CD14-positive monocyte (primary cell): ENCODE results near the gene GSTT4. TPM values are rescaled to one million over a fixed set of nuclear protein-coding genes. Genes with fewer than 3 reads are reported as not detected.
A peak's percentile ranks its signal among the peaks of the same experiment; 100 is the strongest.

Experiments used
- DNase-seq, 3 donors: peaks; one replicate each; pipeline ENCODE4 v3.0.0-alpha.2; 2011 to 2022
- H2AFZ ChIP-seq: 2 replicates; pipeline ENCODE4 v1.6.0; 2012; ENCODE audit warnings: mild to moderate bottlenecking, low read depth, low read length, inconsistent platforms; ENCODE audit not compliant: insufficient read depth, poor library complexity, severe bottlenecking
- H3K27ac ChIP-seq, 2 donors: 1 replicate in 1 of 2; 2 replicates in 1 of 2; pipeline ENCODE4 v1.5.1; 2012 to 2013; ENCODE audit warnings: low read length in 2 of 2, control low read depth in 1 of 2, inconsistent platforms in 1 of 2, low read depth in 1 of 2, mild to moderate bottlenecking in 1 of 2
- H3K27me3 ChIP-seq, 2 donors: one replicate each; pipeline versions ENCODE4 v1.6.0 to v1.6.1; 2011 to 2013; ENCODE audit warnings: low read length in 2 of 2; ENCODE audit not compliant: control insufficient read depth in 2 of 2, insufficient read depth in 2 of 2
- H3K36me3 ChIP-seq, 2 donors: replicated peaks in 1 of 2; 1 replicate in 1 of 2; 2 replicates in 1 of 2; pipeline versions ENCODE4 v1.5.1 to v1.6.1; 2012 to 2013; ENCODE audit warnings: low read length in 2 of 2, control low read depth in 1 of 2, inconsistent platforms in 1 of 2, mild to moderate bottlenecking in 1 of 2; ENCODE audit not compliant: insufficient read depth in 2 of 2, control insufficient read depth in 1 of 2
- H3K4me1 ChIP-seq, 2 donors: 1 replicate in 1 of 2; 2 replicates in 1 of 2; pipeline versions ENCODE4 v1.5.1 to v1.6.1; 2012 to 2013; ENCODE audit warnings: low read length in 2 of 2, control low read depth in 1 of 2, inconsistent platforms in 1 of 2, mild to moderate bottlenecking in 1 of 2, moderate library complexity in 1 of 2; ENCODE audit not compliant: insufficient read depth in 2 of 2, control insufficient read depth in 1 of 2
- H3K4me2 ChIP-seq: replicated peaks from 2 replicates; pipeline ENCODE3; 2012; ENCODE audit warnings: low read length, moderate library complexity, mild to moderate bottlenecking; ENCODE audit not compliant: poor library complexity, severe bottlenecking; ENCODE audit errors: extremely low read depth
- H3K4me3 ChIP-seq, 3 experiments: fragments of 200-600 bp in 1 of 3; sonication (generic) in 1 of 3; replicated peaks in 1 of 3; 1 replicate in 2 of 3; 2 replicates in 1 of 3; pipeline ENCODE4 v1.5.1; 2011 to 2013; ENCODE audit warnings: low read length in 3 of 3, mild to moderate bottlenecking in 3 of 3, control low read depth in 2 of 3, low read depth in 2 of 3, inconsistent platforms in 1 of 3, moderate library complexity in 1 of 3
- H3K79me2 ChIP-seq: 2 replicates; pipeline ENCODE4 v1.6.0; 2012; ENCODE audit warnings: mild to moderate bottlenecking, control low read depth, inconsistent platforms, low read length, moderate library complexity; ENCODE audit not compliant: insufficient read depth
- H3K9ac ChIP-seq: 2 replicates; pipeline ENCODE4 v1.6.0; 2017; ENCODE audit warnings: low read length, mild to moderate bottlenecking; ENCODE audit not compliant: insufficient read depth, poor library complexity, severe bottlenecking
- H3K9me3 ChIP-seq, 2 donors: replicated peaks in 1 of 2; 1 replicate in 1 of 2; 2 replicates in 1 of 2; pipeline versions ENCODE4 v1.5.1 to v1.6.1; 2012 to 2013; ENCODE audit warnings: low read length in 2 of 2, control low read depth in 1 of 2; ENCODE audit not compliant: control insufficient read depth in 1 of 2, insufficient read depth in 1 of 2
- H4K20me1 ChIP-seq: 2 replicates; pipeline ENCODE4 v1.6.0; 2012; ENCODE audit warnings: mild to moderate bottlenecking, low read length, control low read depth, moderate library complexity; ENCODE audit not compliant: insufficient read depth
- H3K27ac Mint-ChIP-seq, 7 donors: one replicate each; pipeline ENCODE4 v1.8.0; 2020; ENCODE audit warnings: mild to moderate bottlenecking in 7 of 7, mixed read lengths in 7 of 7, moderate library complexity in 6 of 7, inconsistent platforms in 2 of 7
- H3K27me3 Mint-ChIP-seq, 3 donors: one replicate each; pipeline ENCODE4 v1.8.0; 2021 to 2022; ENCODE audit warnings: low read depth in 3 of 3, mild to moderate bottlenecking in 3 of 3, mixed read lengths in 3 of 3, moderate library complexity in 3 of 3, inconsistent platforms in 1 of 3
- H3K36me3 Mint-ChIP-seq, 2 donors: one replicate each; pipeline ENCODE4 v1.8.0; 2020; ENCODE audit warnings: mixed read lengths in 2 of 2, inconsistent platforms in 1 of 2, mild to moderate bottlenecking in 1 of 2
- H3K4me1 Mint-ChIP-seq: one replicate; pipeline ENCODE4 v1.8.0; 2020; ENCODE audit warnings: mild to moderate bottlenecking, mixed read lengths
- H3K4me3 Mint-ChIP-seq, 2 donors: one replicate each; pipeline ENCODE4 v1.8.0; 2020; ENCODE audit warnings: mild to moderate bottlenecking in 2 of 2, mixed read lengths in 2 of 2, moderate library complexity in 1 of 2
- H3K9me3 Mint-ChIP-seq, 7 donors: one replicate each; pipeline ENCODE4 v1.8.0; 2020 to 2022; ENCODE audit warnings: mixed read lengths in 7 of 7, mild to moderate bottlenecking in 6 of 7, moderate library complexity in 6 of 7, inconsistent platforms in 2 of 7
- CTCF ChIP-seq: fragments of 200-600 bp; IDR thresholded peaks from one replicate; pipeline ENCODE4 v1.8.0; 2022; ENCODE audit warnings: antibody characterized with exemption, mild to moderate bottlenecking
- WGBS: methylation state at CpG from one replicate; pipeline ENCODE4 v1.1.5; 2013; ENCODE audit warnings: missing lambda C conversion rate; ENCODE audit not compliant: insufficient coverage; 5-methylcytosine and 5-hydroxymethylcytosine counted together
- intact Hi-C, 2 donors: fragments of 100-400 bp; cut with micrococcal nuclease; formaldehyde crosslinking; loops; one replicate each; pipeline versions ENCODE4 v1.15.0 to v1.15.1; 2023
- polyA plus RNA-seq, 3 donors: library from polyadenylated mRNA; depleted of rRNA in 1 of 3; unstranded in 2 of 3; stranded (reverse) in 1 of 3; fragments of 300-500 nt in 2 of 3; fragments of >200 nt in 1 of 3; fragmentation: Illumina TruSeq in 2 of 3; gene quantifications; 1 replicate in 2 of 3; 2 replicates in 1 of 3; pipeline ENCODE4 v1.2.3, GENCODE V29; 2012 to 2021

The GSTT4 gene
- polyA plus RNA-seq, 3 donors = not detected

- no peak for DNase-seq
- H3K9me3 ChIP-seq = no peaks in the 10 kb centered on the region
- peaks cover 59 to 76% of the 10 kb centered on the region in 2 donors for H3K36me3 ChIP-seq
- H3K27ac ChIP-seq = no peak overlapping the region
- no peaks in the 10 kb centered on the region for H3K4me1 ChIP-seq
- no peaks in the 10 kb centered on the region for H3K9me3 Mint-ChIP-seq
- TF ChIP-seq CTCF = no peak
- no peak overlapping the region for H3K4me3 Mint-ChIP-seq
- no peaks in the 10 kb centered on the region for H3K27me3 ChIP-seq
- no peak overlapping the region for H2AFZ ChIP-seq
- intact Hi-C loops = no loop called here
- no peaks in the 10 kb centered on the region for H4K20me1 ChIP-seq
- H3K27me3 Mint-ChIP-seq = peaks cover 0 to 2% (median 0%) of the 10 kb centered on the region in 3 donors
- H3K4me3 ChIP-seq = no peak overlapping the region
- no peak overlapping the region for H3K9ac ChIP-seq
- H3K79me2 ChIP-seq = peaks cover 11% of the 10 kb centered on the region
- H3K27ac Mint-ChIP-seq = peak overlapping the region in 1 of 7 donors; percentile 36
- peaks cover 58 to 70% of the 10 kb centered on the region in 2 donors for H3K36me3 Mint-ChIP-seq
- H3K4me2 ChIP-seq = no peak overlapping the region
- 96% methylated on average over 4 of the region's 8 CpGs for WGBS
- H3K4me1 Mint-ChIP-seq = peaks cover 6% of the 10 kb centered on the region
These were observed 32.9 kb upstream of the GSTT4 start for GRCh38 chr22:24037851-24038765.

GRCh38 chr22:24035296-24035695 is 30.0 kb upstream of the GSTT4 start:
- Mint-ChIP-seq H3K4me3 (no peak overlapping the region), H3K27ac (no peak overlapping the region), H3K36me3 (peaks cover 39 to 51% of the 10 kb centered on the region in 2 donors), H3K4me1 (peaks cover 8% of the 10 kb centered on the region), H3K9me3 (no peaks in the 10 kb centered on the region), H3K27me3 (peaks cover 0 to 2% (median 0%) of the 10 kb centered on the region in 3 donors)
- Histone ChIP-seq H3K4me2 (no peak overlapping the region), H3K9me3 (no peaks in the 10 kb centered on the region), H3K36me3 (peaks cover 45 to 57% of the 10 kb centered on the region in 2 donors), H3K9ac (no peak overlapping the region), H3K4me3 (no peak overlapping the region), H3K27ac (no peak overlapping the region), H3K4me1 (no peaks in the 10 kb centered on the region), H2AFZ (no peak overlapping the region), H3K27me3 (no peaks in the 10 kb centered on the region), H4K20me1 (no peaks in the 10 kb centered on the region), H3K79me2 (peaks cover 27% of the 10 kb centered on the region)
- no peak for TF ChIP-seq CTCF
- 97% methylated on average over 2 of the region's 5 CpGs for WGBS
- intact Hi-C loops = no loop called here
- DNase-seq = no peak
